C4-2B (cell line): ENCODE results near the gene REXO4.

Source experiments
- H3K27ac ChIP-seq: fragments of 450-650 bp; 2 replicates; pipeline ENCODE4 v1.5.1; 2017
- CTCF ChIP-seq: fragments of 450-650 bp; conservative IDR thresholded peaks from 2 replicates; pipeline ENCODE4 v1.5.1; 2017; ENCODE audit warnings: mild to moderate bottlenecking
- ZFX ChIP-seq: fragments of 450-650 bp; IDR thresholded peaks from 2 replicates; pipeline ENCODE4 v1.6.1; 2017

Gene REXO4

DNA sequence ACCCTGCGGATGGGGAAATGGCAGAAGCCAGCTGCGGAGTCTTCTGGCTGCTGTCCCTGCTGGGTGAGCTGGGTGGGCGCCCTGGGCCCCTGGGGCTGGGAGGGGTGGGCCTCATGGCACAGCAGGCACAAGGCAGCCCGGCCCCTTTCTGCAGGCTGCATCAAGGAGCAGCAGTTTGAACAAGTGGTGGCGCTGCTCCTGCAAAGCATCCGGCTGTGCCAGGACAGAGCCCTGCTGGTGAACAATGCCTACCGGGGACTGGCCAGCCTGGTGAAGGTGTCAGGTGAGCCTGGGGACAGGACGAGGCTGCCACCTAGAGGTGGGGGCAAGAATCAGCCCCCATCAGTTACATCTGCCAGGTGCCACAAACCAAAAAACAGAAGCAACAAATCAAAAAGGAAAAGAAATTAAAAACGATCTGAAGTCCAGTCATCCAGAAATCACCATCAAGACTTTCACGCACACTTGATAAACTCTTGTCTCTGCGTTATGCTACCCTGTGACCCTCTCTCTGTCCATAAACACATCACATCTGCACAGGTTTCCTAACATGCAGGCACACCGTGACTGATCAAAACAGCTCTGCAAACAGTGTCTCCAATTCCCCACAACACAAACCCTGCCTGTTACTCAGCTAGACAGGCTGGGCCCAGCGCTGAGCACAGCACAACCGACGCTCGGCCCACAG lies 13.9 kb downstream of the REXO4 start:
- TF ChIP-seq ZFX (no peak), CTCF (peak; percentile 79)
- no peak overlapping the region for H3K27ac ChIP-seq

DNA sequence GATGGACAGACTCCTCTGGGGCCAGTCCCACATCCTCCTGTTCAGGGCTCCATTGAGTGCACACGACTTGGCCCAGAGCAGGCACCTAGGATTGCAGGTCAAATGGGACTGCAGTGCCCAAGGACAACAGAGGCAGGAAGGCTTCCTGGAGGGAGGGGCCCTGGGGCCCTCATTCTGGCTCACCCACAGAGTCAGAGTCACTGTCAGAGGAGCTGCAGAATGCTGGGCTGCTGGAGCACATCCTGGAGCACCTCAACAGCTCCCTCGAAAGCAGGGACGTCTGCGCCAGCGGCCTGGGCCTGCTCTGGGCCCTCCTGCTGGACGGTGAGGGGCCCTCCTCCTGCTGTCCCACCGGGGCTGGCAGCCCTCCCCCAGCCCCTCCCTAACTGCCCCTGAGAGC lies 15.1 kb downstream of the REXO4 start:
- TF ChIP-seq CTCF = no peak
- no peak overlapping the region for H3K27ac ChIP-seq

DNA sequence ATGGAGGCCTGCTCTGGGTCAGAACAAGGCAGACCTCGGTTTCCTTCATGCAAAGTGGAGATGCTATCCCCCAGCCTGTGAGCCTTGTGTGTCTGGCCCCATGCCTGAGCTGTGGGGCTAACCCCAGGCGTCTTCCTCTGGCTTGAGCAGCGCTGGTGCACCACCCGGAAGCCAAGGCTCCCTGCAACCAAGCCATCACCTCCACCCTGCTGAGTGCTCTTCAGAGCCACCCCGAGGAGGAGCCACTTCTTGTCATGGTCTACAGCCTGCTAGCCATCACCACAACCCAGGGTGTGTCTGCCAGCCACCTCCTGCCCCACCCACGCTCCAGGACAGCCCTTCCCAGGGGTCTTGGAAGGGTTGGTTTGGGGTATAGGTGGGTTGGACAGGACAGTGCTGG lies 16.2 kb downstream of the REXO4 start:
- no peak for TF ChIP-seq ZFX
- TF ChIP-seq CTCF = no peak
- H3K27ac ChIP-seq = no peak overlapping the region

- H3K27ac ChIP-seq = no peak overlapping the region
- no peak for TF ChIP-seq ZFX
- TF ChIP-seq CTCF = no peak
These were observed 17.5 kb downstream of the REXO4 start for GRCh38 chr9:133400292-133400691.

GRCh38 chr9:133397895-133398294 lies 19.9 kb downstream of the REXO4 start:
- no peak overlapping the region for H3K27ac ChIP-seq
- TF ChIP-seq CTCF (no peak), ZFX (no peak)

DNA sequence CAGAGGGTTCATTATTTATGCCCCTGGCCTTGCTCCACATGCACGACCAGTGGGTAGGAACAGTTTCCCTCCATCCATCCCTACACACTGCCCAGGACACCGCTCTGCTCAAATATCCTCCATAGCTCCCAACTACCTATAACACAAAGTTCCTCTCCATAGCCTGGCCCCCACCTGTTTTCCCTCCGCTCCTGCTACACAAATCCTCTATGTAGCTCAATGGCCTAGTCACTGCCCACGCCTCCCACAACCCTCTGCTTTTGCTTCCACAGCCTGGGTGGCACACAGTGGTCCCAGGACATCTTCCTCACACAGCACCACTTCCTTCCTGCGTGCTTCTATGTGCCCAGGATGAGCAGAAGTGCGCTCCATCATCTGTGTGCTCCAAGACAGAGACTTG lies 20.4 kb downstream of the REXO4 start:
- TF ChIP-seq CTCF = no peak
- TF ChIP-seq ZFX = no peak
- no peak overlapping the region for H3K27ac ChIP-seq

- no peak overlapping the region for H3K27ac ChIP-seq
- TF ChIP-seq ZFX = no peak
- TF ChIP-seq CTCF = no peak; the same call in 1 of the 2 replicates
These were observed 20.9 kb downstream of the REXO4 start for GRCh38 chr9:133396952-133397351.
